Mesendoderm (in vitro differentiated cells): Measurements from ENCODE around the gene XXYLT1.

Experiments used
- DNase-seq: peaks from one replicate; pipeline ENCODE4 v3.0.0; 2013
- H2AK5ac ChIP-seq: 2 replicates; pipeline ENCODE4 v1.6.1; 2013; ENCODE audit warnings: low read length, inconsistent platforms
- H2BK120ac ChIP-seq: 2 replicates; pipeline ENCODE4 v1.6.1; 2013; ENCODE audit warnings: low read depth, mild to moderate bottlenecking, low read length, moderate library complexity, mixed read lengths
- H2BK15ac ChIP-seq: replicated peaks from 2 replicates; pipeline ENCODE4 v1.6.1; 2013; ENCODE audit warnings: low read depth, mild to moderate bottlenecking, moderate library complexity
- H2BK5ac ChIP-seq: 2 replicates; pipeline ENCODE4 v1.6.1; 2013; ENCODE audit warnings: low read length, inconsistent platforms
- H3K18ac ChIP-seq: 2 replicates; pipeline ENCODE4 v1.6.1; 2013; ENCODE audit warnings: mild to moderate bottlenecking, low read length, mixed read lengths
- H3K23ac ChIP-seq: one replicate; pipeline ENCODE4 v1.6.1; 2013; ENCODE audit warnings: low read length
- H3K27ac ChIP-seq: 2 replicates; pipeline ENCODE4 v1.5.1; 2013; ENCODE audit warnings: low read depth, mild to moderate bottlenecking, inconsistent platforms, low read length, moderate library complexity
- H3K27me3 ChIP-seq: 2 replicates; pipeline ENCODE4 v1.6.1; 2013; ENCODE audit warnings: low read length, control low read depth, mild to moderate bottlenecking, inconsistent platforms; ENCODE audit not compliant: insufficient read depth, poor library complexity
- H3K36me3 ChIP-seq: 2 replicates; pipeline ENCODE4 v1.6.1; 2013; ENCODE audit warnings: low read length, inconsistent platforms; ENCODE audit not compliant: control insufficient read depth, insufficient read depth
- H3K4ac ChIP-seq: one replicate; pipeline ENCODE4 v1.6.1; 2013; ENCODE audit warnings: low read depth, mild to moderate bottlenecking, low read length, moderate library complexity
- H3K4me1 ChIP-seq: 2 replicates; pipeline ENCODE4 v1.6.1; 2013; ENCODE audit warnings: low read depth, low read length, inconsistent platforms; ENCODE audit not compliant: control insufficient read depth
- H3K4me2 ChIP-seq: 2 replicates; pipeline ENCODE4 v1.6.1; 2013; ENCODE audit warnings: low read length
- H3K4me3 ChIP-seq: 2 replicates; pipeline ENCODE4 v1.5.1; 2013; ENCODE audit warnings: mild to moderate bottlenecking, low read length
- H3K56ac ChIP-seq: one replicate; pipeline ENCODE4 v1.6.1; 2013; ENCODE audit warnings: low read length
- H3K79me1 ChIP-seq: 2 replicates; pipeline ENCODE4 v1.6.1; 2013; ENCODE audit warnings: low read length, inconsistent platforms
- H3K79me2 ChIP-seq: 2 replicates; pipeline ENCODE4 v1.6.1; 2013; ENCODE audit warnings: mild to moderate bottlenecking, low read length; ENCODE audit not compliant: control insufficient read depth, insufficient read depth
- H3K9ac ChIP-seq: 2 replicates; pipeline ENCODE4 v1.6.1; 2013; ENCODE audit warnings: low read length, inconsistent platforms
- H4K5ac ChIP-seq: one replicate; pipeline ENCODE4 v1.6.1; 2013; ENCODE audit warnings: low read length
- H4K8ac ChIP-seq: one replicate; pipeline ENCODE4 v1.6.1; 2013; ENCODE audit warnings: low read depth, mild to moderate bottlenecking, control low read depth, low read length, moderate library complexity
- WGBS: extraction: QIAGEN DNeasy Blood & Tissue Kit; methylation state at CpG from one replicate; pipeline ENCODE4 v1.1.7; 2013; ENCODE audit warnings: low lambda C conversion rate, missing lambda C conversion rate; ENCODE audit not compliant: insufficient coverage; ENCODE audit errors: extremely low coverage; 5-methylcytosine and 5-hydroxymethylcytosine counted together

The XXYLT1 gene

GRCh38 chr3:195036974-195037373 lies 234.0 kb downstream of the XXYLT1 start:
- Histone ChIP-seq H3K27me3 (no peaks in the 10 kb centered on the region), H2BK15ac (no peak overlapping the region), H3K4ac (no peak overlapping the region), H3K23ac (no peak overlapping the region), H3K79me2 (no peaks in the 10 kb centered on the region), H4K8ac (no peak overlapping the region), H3K18ac (no peak overlapping the region), H3K27ac (no peak overlapping the region), H3K4me2 (no peak overlapping the region), H2AK5ac (no peak overlapping the region), H3K56ac (no peak overlapping the region), H2BK5ac (no peak overlapping the region), H3K79me1 (no peaks in the 10 kb centered on the region), H3K4me3 (no peak overlapping the region), H3K9ac (no peak overlapping the region), H2BK120ac (no peak overlapping the region), H3K36me3 (no peaks in the 10 kb centered on the region), H4K5ac (no peak overlapping the region), H3K4me1 (peaks cover 10% of the 10 kb centered on the region)
- WGBS, result no CpG with 5 or more reads among the region's 5 CpGs
- DNase-seq, result no peak

DNA sequence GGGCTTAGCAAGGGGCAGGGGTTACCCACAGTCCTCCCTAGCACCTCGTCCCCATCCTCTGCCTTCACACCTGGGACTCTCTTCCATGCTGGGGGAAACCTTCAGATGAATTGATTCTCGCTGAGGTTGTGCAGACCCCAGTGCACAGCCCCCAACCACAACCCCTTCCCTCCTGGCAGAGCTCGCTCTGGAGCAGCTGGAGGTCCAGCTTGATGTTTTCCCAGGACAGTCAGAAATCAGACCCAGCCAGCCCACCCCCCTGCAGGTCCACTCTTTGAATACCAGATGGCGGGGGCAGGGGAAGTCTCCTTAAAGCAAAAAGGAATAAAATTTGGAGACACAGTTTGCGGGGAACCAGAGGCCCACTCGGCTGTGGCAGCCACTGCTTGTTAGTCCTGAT lies 234.4 kb downstream of the XXYLT1 start:
- Histone ChIP-seq H3K4me2 (no peak overlapping the region), H3K4me3 (no peak overlapping the region), H4K8ac (no peak overlapping the region), H3K36me3 (no peaks in the 10 kb centered on the region), H4K5ac (no peak overlapping the region), H2BK120ac (no peak overlapping the region), H3K4ac (no peak overlapping the region), H3K4me1 (peaks cover 14% of the 10 kb centered on the region), H3K79me2 (no peaks in the 10 kb centered on the region), H3K56ac (peak overlapping the region; percentile 17), H3K9ac (no peak overlapping the region), H3K18ac (no peak overlapping the region), H3K79me1 (no peaks in the 10 kb centered on the region), H3K27ac (no peak overlapping the region), H2BK15ac (no peak overlapping the region), H2AK5ac (no peak overlapping the region), H3K23ac (no peak overlapping the region), H3K27me3 (no peaks in the 10 kb centered on the region), H2BK5ac (no peak overlapping the region)
- DNase-seq, result no peak
- no CpG with 5 or more reads among the region's 6 CpGs for WGBS

DNA sequence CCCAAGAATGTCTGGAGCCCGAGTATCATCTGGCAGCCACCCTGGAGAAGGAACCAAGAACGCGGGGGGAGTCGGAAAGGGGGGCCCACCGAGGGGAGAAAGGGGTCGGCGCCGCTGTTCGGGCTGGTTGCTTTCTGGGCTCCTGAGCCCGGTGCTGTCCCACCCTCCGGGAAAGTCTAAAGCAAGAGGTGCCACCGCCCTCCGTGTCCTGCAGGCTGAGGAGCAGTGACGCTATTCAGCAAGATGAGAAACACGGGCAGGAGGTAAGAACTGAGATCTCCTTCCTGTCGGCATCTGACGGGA lies 234.8 kb downstream of the XXYLT1 start:
- Histone ChIP-seq H3K27ac (no peak overlapping the region), H2BK5ac (no peak overlapping the region), H2AK5ac (no peak overlapping the region), H3K4me2 (no peak overlapping the region), H3K9ac (no peak overlapping the region), H4K5ac (no peak overlapping the region), H3K4me3 (no peak overlapping the region), H3K23ac (no peak overlapping the region), H4K8ac (no peak overlapping the region), H2BK120ac (no peak overlapping the region), H3K79me2 (no peaks in the 10 kb centered on the region), H3K36me3 (no peaks in the 10 kb centered on the region), H3K4ac (no peak overlapping the region), H3K4me1 (peaks cover 17% of the 10 kb centered on the region), H3K18ac (no peak overlapping the region), H3K79me1 (no peaks in the 10 kb centered on the region), H2BK15ac (no peak overlapping the region), H3K56ac (peak overlapping the region; percentile 17), H3K27me3 (no peaks in the 10 kb centered on the region)
- no CpG with 5 or more reads among the region's 17 CpGs for WGBS
- DNase-seq, result no peak

DNA sequence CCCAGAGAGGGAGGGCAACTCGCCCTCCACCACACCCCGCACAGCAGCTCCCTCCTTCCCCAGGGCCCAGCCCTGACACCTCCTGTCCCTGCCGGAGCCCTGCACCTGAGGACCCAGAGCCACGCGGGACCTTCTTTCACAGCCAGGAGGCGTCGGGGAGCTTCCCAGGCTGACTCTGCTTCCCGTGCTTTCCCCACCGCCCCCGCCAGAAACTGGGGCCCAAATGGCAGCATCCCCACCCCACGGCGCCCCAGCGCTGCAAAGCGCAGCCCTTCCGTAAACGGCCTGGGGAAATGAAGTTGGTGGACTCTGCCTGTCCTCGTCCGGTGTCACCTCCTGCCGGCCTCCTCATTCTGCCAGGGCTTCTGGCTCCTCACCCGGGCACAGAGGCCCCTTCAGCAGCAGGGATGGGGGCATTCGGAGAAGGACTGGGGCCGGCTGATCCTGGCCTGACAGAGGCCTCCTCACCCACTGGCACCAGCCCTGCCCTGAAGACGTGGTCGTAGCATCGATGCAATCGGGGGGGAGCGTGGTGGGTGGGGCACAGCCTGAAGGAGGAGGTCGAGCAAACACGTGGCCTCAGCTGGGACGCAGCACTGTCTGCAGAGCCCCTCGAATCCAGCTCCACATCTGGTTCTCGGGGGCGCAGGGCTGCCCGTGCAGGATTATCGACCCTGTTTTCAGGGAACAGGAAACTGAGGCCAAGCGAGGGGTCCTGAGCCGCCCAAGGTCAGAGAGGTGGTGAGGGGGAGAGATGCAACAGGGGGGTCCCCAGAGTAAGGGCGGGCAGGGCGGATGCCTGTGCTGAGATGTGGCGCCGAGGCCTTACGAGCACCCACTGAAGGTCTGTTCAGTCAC lies 235.4 kb downstream of the XXYLT1 start:
- Histone ChIP-seq H3K18ac (no peak overlapping the region), H4K8ac (no peak overlapping the region), H2BK15ac (no peak overlapping the region), H3K23ac (no peak overlapping the region), H2BK5ac (no peak overlapping the region), H2AK5ac (no peak overlapping the region), H3K27me3 (no peaks in the 10 kb centered on the region), H3K56ac (peak overlapping the region; percentile 18), H3K4me1 (peaks cover 18% of the 10 kb centered on the region), H4K5ac (no peak overlapping the region), H3K79me1 (no peaks in the 10 kb centered on the region), H3K79me2 (no peaks in the 10 kb centered on the region), H3K36me3 (no peaks in the 10 kb centered on the region), H3K4me2 (no peak overlapping the region), H3K27ac (no peak overlapping the region), H2BK120ac (no peak overlapping the region), H3K4me3 (no peak overlapping the region), H3K9ac (no peak overlapping the region), H3K4ac (no peak overlapping the region)
- WGBS, result no CpG with 5 or more reads among the region's 42 CpGs
- DNase-seq, result peak; percentile 66

DNA sequence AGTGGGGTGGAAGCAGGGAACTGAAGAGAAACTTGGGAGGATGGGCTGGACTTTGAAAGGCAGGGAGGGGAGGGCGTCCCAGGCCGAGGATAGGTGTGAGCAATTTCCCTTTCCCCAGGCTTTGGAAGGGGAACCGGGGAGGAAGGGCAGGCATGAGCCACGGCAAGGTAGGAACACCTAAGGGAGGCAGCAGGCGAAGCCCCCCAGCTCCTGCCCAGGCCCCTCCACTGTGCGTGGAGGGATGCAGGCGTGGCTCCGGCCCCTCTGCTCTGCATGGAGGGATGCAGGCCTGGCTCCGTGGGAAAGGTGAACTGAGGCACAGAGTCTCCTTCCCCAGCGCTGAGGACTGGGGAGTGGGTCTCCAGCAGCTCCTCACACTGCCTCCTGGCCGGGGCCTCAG lies 236.4 kb downstream of the XXYLT1 start:
- no peak overlapping the region for H2BK5ac ChIP-seq
- H3K79me2 ChIP-seq, result no peaks in the 10 kb centered on the region
- no peak overlapping the region for H4K5ac ChIP-seq
- no peak overlapping the region for H3K4ac ChIP-seq
- H3K23ac ChIP-seq, result no peak overlapping the region
- peaks cover 18% of the 10 kb centered on the region for H3K4me1 ChIP-seq
- H3K56ac ChIP-seq, result peak overlapping the region; percentile 29
- no peak overlapping the region for H4K8ac ChIP-seq
- H3K27me3 ChIP-seq, result no peaks in the 10 kb centered on the region
- H3K79me1 ChIP-seq, result no peaks in the 10 kb centered on the region
- no peak overlapping the region for H2BK120ac ChIP-seq
- no peak overlapping the region for H3K9ac ChIP-seq
- no CpG with 5 or more reads among the region's 11 CpGs for WGBS
- no peak for DNase-seq
- H2BK15ac ChIP-seq, result no peak overlapping the region
- no peaks in the 10 kb centered on the region for H3K36me3 ChIP-seq
- H3K4me2 ChIP-seq, result no peak overlapping the region
- no peak overlapping the region for H3K27ac ChIP-seq
- no peak overlapping the region for H3K18ac ChIP-seq
- no peak overlapping the region for H3K4me3 ChIP-seq
- H2AK5ac ChIP-seq, result no peak overlapping the region

- WGBS, result no CpG with 5 or more reads among the region's 9 CpGs
- no peak overlapping the region for H3K23ac ChIP-seq
- no peak overlapping the region for H3K4ac ChIP-seq
- no peak overlapping the region for H2BK15ac ChIP-seq
- no peak overlapping the region for H3K4me3 ChIP-seq
- H3K18ac ChIP-seq, result peak overlapping the region; percentile 34
- H3K4me2 ChIP-seq, result no peak overlapping the region
- H3K36me3 ChIP-seq, result no peaks in the 10 kb centered on the region
- no peak for DNase-seq
- H3K9ac ChIP-seq, result no peak overlapping the region
- no peak overlapping the region for H4K5ac ChIP-seq
- H3K27ac ChIP-seq, result no peak overlapping the region
- no peaks in the 10 kb centered on the region for H3K27me3 ChIP-seq
- peak overlapping the region; percentile 57 for H3K56ac ChIP-seq
- no peak overlapping the region for H4K8ac ChIP-seq
- H3K79me2 ChIP-seq, result no peaks in the 10 kb centered on the region
- H3K4me1 ChIP-seq, result peaks cover 18% of the 10 kb centered on the region
- no peak overlapping the region for H2BK120ac ChIP-seq
- H2AK5ac ChIP-seq, result no peak overlapping the region
- no peaks in the 10 kb centered on the region for H3K79me1 ChIP-seq
- peak overlapping the region; percentile 13 for H2BK5ac ChIP-seq
These were observed 236.9 kb downstream of the XXYLT1 start for GRCh38 chr3:195034101-195034500.
